SJSA1 (cell line): ENCODE measurements around the gene FHOD1. TPM values are rescaled to one million over a fixed set of nuclear protein-coding genes. Genes with fewer than 3 reads are reported as not detected.

Experiments
- DNase-seq, 2 experiments: peaks; one replicate each; pipeline ENCODE4 v3.0.0-alpha.2; 2015 to 2020; ENCODE audit warnings: low spot score in 2 of 2, low read depth in 1 of 2
- H3K27ac ChIP-seq: fragments of 250-450 bp; sonication (Bioruptor Pico); 2 replicates; pipeline ENCODE4 v1.5.1; 2020; ENCODE audit warnings: mild to moderate bottlenecking, moderate library complexity
- H3K27me3 ChIP-seq: fragments of 250-450 bp; sonication (Bioruptor Pico); replicated peaks from 2 replicates; pipeline ENCODE4 v1.5.1; 2020; ENCODE audit warnings: mild to moderate bottlenecking, moderate library complexity
- H3K36me3 ChIP-seq: fragments of 250-450 bp; sonication (Bioruptor Pico); 2 replicates; pipeline ENCODE4 v1.5.1; 2020; ENCODE audit warnings: mild to moderate bottlenecking
- H3K4me1 ChIP-seq: fragments of 250-450 bp; sonication (Bioruptor Pico); replicated peaks from 2 replicates; pipeline ENCODE4 v1.6.1; 2021; ENCODE audit warnings: mild to moderate bottlenecking
- H3K4me3 ChIP-seq: fragments of 250-450 bp; sonication (Bioruptor Pico); 2 replicates; pipeline ENCODE4 v1.5.1; 2020; ENCODE audit warnings: mild to moderate bottlenecking
- H3K9me3 ChIP-seq: fragments of 250-450 bp; sonication (Bioruptor Pico); replicated peaks from 2 replicates; pipeline ENCODE4 v1.5.1; 2020; ENCODE audit warnings: mild to moderate bottlenecking
- total RNA-seq: library from RNA; depleted of rRNA; stranded (reverse); fragments of >200 nt; shearing (Covaris generic); gene quantifications from 2 replicates; pipeline ENCODE4 v1.2.3, GENCODE V29; 2014

The FHOD1 gene
- total RNA-seq, 1 experiment from 2014 or later: 15.8 TPM

DNA sequence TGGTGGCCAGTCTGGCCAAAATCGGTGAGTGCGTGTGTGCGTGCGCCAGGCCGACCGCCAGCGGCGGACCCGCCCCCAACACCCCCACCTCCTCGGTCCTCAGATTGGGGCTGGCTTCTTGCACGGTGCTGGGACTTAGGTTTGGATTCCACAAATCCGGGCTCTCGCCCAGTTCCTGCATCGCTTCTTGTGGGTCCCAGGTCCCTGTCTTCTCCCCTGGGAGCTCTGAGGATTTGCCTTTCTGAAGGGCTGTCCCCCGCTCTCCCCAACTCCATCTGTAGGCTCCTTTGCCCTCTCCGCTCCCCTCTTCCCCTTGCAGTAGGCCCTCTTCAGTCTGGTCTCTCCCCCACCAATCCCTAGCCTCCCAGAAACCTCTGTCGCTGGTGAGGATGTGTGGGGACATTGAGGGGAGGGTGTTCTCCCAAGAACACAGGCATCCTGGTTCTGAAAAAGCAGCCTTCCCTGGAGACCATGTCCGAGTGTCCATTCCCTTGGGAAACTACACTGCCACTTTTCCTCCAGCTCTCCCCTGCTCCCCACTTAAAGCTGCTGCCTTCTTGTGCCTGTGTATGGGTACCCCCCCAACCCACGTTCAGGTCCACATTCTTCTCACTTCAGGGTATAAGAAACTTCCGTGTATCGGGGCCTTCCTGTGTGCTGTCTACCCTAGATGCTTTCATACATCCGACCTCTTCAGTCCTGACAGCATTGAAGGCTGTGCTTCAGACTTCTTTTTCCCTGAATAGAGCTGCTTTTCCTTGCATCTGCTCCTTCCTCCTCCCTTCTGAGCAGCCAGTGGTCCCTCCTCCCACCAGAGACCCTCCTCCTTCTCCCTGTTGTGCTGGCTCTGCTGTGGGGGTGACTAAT lies 2.1 kb upstream of the FHOD1 start:
- no peak for DNase-seq
- Histone ChIP-seq H3K27ac (peak overlapping the region; percentile 40; the same call in 1 of the 2 replicates), H3K4me1 (peaks cover 52% of the 10 kb centered on the region), H3K4me3 (peak overlapping the region; percentile 50), H3K9me3 (no peaks in the 10 kb centered on the region), H3K36me3 (no peaks in the 10 kb centered on the region), H3K27me3 (no peaks in the 10 kb centered on the region)

DNA sequence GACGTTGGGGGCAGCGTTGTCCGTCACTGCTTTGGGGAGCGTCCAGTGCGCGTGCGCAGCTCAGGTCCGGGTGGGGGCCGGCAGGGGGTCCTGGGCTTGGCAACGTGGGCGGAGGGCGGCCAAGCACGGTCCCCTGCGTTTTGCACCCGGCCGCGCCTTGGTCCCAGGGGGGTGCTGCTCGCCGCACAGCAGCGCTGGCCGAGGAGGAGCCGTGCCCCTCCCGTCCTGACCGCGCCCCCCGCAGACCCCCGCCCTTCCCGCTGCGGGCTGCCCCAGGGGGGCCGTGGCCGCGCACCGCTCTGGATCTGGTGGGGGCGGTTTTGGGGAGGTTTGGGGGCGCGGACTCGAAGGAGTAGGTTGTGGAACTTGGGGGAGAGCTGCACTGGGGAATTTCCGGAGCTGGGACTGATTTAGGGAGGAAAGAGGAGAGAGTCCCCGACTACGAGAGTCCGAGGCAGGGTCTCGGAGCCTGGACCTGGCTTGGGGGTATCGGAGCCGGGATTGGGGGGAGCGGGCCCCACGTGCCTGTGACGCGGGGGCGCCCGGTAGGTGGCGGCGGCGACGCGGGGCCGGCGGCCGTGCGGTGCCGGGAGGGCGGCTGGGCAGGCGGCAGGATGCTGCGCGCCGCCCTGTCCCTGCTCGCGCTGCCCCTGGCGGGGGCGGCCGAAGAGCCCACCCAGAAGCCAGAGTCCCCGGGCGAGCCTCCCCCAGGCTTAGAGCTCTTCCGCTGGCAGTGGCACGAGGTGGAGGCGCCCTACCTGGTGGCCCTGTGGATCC lies 1.3 kb upstream of the FHOD1 start, which contains the start of gene SLC9A5:
SLC9A5 (plus strand) TSS at position 579 of the 777 bp plus-strand sequence; CDS start at position 615, 36 bp downstream.
- Histone ChIP-seq H3K36me3 (no peaks in the 10 kb centered on the region), H3K27ac (peak within 1 kb of the TSS; percentile 40)
- peak in 1 of 2 experiments; percentile 53 for DNase-seq

DNA sequence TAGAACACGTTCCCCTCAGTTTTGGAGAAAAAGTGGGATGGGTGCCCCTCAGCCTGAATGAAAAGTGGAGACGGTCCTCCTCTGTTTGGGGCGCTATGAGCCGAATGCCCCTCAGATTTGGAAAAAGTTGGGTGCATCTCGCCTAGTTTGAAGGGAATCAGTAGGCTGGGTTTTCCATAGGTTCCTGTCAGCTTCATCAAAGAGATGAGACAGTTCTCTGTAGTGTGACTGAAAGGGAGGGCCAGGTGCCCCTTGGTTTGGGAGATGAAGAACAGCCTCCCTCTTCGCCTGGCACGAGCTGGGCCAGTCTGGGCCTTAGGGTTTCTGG lies 756 bp upstream of the FHOD1 start:
- H3K9me3 ChIP-seq: no peaks in the 10 kb centered on the region
- no peak overlapping the region for H3K27ac ChIP-seq
- peak overlapping the region; percentile 50 for H3K4me3 ChIP-seq
- DNase-seq: peak in 1 of 2 experiments; percentile 41
- no peaks in the 10 kb centered on the region for H3K36me3 ChIP-seq
- peaks cover 63% of the 10 kb centered on the region for H3K4me1 ChIP-seq
- H3K27me3 ChIP-seq: no peaks in the 10 kb centered on the region

More for the DNA sequence above, 1.3 kb upstream of the FHOD1 start, which contains the start of gene SLC9A5:
- H3K4me1 ChIP-seq: peaks cover 60% of the 10 kb centered on the region
- no peaks in the 10 kb centered on the region for H3K27me3 ChIP-seq
- peak within 1 kb of the TSS; percentile 50 for H3K4me3 ChIP-seq
- no peaks in the 10 kb centered on the region for H3K9me3 ChIP-seq

DNA sequence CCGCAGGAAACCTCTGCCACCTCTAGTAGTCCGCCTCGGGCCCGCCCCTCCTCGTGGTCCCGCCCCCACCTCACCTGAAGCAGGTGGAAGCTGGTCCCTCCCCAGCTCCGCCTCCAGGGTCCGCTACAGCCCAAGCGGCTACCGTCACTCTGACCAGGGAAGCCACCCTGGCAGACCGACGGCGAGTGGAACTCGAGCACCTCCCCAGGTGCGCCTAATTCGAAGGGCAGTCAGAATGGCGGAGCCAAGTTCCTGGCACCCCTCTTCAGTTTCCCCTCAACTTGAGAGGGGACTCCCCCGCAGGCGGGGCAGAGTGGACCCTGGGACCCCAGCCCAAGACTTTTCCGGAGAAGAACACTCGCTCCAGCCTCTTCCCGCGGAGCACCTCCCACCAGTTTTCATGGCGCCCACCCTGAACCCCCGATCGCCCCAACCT lies 507 bp downstream of the FHOD1 start:
- H3K9me3 ChIP-seq: no peaks in the 10 kb centered on the region
- no peak overlapping the region for H3K27ac ChIP-seq
- no peaks in the 10 kb centered on the region for H3K27me3 ChIP-seq
- peak overlapping the region; percentile 50 for H3K4me3 ChIP-seq
- H3K36me3 ChIP-seq: peaks cover 2% of the 10 kb centered on the region; the same call in 1 of the 2 replicates
- no peak for DNase-seq
- peaks cover 70% of the 10 kb centered on the region for H3K4me1 ChIP-seq

DNA sequence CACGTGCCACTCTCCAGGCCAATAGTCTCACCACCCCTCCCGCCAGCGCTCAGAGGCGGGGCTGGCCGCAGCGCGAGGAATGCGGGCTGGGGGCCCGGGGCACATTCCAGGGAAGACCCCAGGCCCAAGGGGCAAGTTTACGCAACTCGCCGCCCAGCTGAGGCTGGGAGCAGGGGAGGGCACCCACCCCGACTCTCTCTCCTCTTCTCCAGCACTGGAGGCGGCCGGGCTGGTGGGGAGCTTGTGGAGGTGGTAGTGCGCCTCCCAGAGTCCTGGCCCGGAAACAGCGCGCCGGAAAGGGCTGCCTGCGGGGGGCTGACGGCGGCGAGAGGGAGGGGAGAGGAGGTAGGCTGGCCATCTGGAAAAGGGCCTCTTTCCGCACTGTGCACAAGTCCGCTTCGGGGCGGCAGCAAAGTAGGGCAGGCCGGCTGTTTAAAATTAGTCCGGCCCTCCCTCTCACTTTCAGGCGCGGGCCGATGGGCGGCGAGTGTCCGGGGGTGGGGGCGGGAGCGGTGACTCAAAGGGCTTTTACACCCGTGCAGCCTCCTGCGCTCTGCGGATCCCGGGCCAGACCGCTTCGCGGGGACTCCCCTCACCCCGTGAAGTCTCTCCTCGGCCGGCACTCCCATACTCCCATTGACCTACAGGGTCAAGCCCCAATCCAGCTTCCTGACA lies 1.1 kb downstream of the FHOD1 start:
- H3K27ac ChIP-seq: peak overlapping the region; percentile 45
- peak overlapping the region; percentile 50 for H3K4me3 ChIP-seq
- no peaks in the 10 kb centered on the region for H3K9me3 ChIP-seq
- peaks cover 75% of the 10 kb centered on the region for H3K4me1 ChIP-seq
- H3K36me3 ChIP-seq: peaks cover 6% of the 10 kb centered on the region; the same call in 1 of the 2 replicates
- H3K27me3 ChIP-seq: no peaks in the 10 kb centered on the region
- peak; percentile 82 to 87 for DNase-seq

DNA sequence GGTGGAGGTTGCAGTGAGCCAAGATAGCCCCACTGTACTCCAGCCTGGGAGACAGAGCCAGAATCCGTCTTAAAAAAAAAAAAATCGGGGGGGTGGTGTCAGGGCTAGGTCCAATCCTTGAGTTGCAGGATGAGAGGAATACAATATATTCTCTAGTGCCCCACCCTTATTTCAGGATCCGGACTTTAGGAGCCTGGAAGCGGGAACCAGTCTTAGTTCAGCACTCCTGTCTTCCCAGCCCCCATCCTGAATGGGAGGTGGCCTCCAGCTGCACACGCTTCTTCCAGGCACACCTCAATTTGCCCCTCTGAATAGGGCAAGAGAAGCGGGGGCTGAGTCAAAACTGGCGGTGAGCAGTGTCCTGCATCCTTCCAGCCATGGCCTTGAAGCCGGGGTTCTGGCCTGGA lies 1.6 kb downstream of the FHOD1 start:
- Histone ChIP-seq H3K4me3 (peak overlapping the region; percentile 50), H3K27ac (peak overlapping the region; percentile 45), H3K27me3 (no peaks in the 10 kb centered on the region), H3K9me3 (no peaks in the 10 kb centered on the region), H3K36me3 (peaks cover 6% of the 10 kb centered on the region; the same call in 1 of the 2 replicates), H3K4me1 (peaks cover 81% of the 10 kb centered on the region)
- DNase-seq: no peak

DNA sequence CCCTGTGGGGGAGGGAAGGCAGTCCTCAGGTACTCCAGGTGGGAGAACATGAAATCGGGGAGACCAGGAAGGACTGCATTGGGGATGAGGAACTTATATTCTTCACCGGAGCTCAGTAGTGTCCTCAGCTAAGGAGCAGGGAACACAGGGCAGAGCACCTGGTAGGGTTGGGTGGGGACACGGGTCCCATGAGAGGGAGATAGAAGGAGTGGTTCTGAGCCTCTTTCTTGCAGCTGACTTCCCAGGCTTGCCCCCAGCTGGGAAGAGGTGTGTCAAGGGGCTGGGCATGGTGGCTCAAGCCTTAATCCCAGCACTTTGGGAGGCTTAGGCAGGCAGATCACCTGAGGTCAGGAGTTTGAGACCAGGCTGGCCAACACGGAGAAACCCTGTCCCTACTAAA lies 2.1 kb downstream of the FHOD1 start:
- Histone ChIP-seq H3K4me1 (peaks cover 86% of the 10 kb centered on the region), H3K9me3 (no peaks in the 10 kb centered on the region), H3K27me3 (no peaks in the 10 kb centered on the region), H3K4me3 (no peak overlapping the region), H3K36me3 (peaks cover 7% of the 10 kb centered on the region), H3K27ac (peak overlapping the region; percentile 73; the same call in 1 of the 2 replicates)
- no peak for DNase-seq

DNA sequence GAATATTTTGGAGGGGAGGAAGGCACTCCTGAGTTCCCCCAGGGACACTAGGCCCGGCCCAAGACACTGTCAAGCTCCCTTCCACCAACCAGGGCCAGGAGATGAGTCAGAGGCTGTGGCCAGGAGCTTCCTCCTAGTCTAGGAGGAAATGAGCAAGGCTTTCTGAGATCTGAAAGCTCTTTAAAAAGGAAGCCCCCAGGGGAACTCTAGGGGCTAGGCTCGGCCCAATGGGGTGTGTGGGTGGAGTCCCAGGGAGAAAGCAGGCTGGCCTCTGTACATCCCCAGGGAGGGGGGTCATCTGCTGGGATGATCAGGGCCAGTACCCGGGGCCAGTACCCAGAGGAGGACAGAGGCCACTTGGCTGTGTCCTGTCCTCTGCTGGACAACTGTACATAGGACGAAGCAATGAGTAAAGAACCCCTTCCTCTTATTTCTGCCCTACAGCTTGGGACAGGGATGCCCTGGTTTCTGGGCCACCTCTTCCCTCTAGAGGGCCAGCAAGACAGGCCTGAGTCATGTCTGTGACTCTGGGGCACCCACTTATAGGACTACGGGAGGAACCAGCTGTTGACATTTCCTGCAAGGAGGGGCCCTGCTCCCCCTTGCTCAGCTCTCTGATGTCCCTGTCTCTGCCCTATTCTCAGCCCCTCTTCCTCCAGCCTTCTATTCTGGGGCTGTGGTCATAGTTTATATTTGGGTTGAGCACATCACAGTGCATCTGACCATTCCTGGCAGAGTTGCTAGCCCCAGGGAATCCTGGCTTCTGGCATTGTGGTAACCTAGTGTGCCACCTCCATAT lies 2.7 kb downstream of the FHOD1 start:
- H3K27me3 ChIP-seq: no peaks in the 10 kb centered on the region
- H3K4me3 ChIP-seq: no peak overlapping the region
- H3K9me3 ChIP-seq: no peaks in the 10 kb centered on the region
- H3K36me3 ChIP-seq: peaks cover 13% of the 10 kb centered on the region
- peaks cover 87% of the 10 kb centered on the region for H3K4me1 ChIP-seq
- peak overlapping the region; percentile 73 for H3K27ac ChIP-seq
- peak; percentile 87 to 92 for DNase-seq

DNA sequence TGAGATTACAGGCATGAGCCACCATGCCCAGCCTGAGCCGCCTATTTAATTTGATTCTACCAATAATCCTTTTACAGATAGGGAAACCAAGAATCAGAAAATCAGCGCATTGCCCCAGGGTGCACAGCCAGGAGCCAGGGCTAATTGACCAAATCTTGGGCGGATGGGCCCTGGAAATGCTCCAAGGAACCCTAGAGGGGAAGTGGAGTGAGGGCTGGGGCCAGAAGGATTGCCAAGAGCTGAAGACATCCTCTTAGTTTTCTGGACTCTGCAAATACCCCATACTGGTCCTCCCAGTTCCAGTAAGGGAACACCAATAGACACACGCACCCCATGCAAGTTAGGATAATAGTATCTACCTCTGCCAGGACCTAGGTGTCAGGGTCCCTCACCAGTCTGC lies 3.8 kb downstream of the FHOD1 start:
- Histone ChIP-seq H3K27me3 (no peaks in the 10 kb centered on the region), H3K4me1 (peaks cover 77% of the 10 kb centered on the region), H3K9me3 (no peaks in the 10 kb centered on the region), H3K36me3 (peaks cover 24% of the 10 kb centered on the region), H3K4me3 (no peak overlapping the region), H3K27ac (peak overlapping the region; percentile 73; the same call in 1 of the 2 replicates)
- DNase-seq: no peak

DNA sequence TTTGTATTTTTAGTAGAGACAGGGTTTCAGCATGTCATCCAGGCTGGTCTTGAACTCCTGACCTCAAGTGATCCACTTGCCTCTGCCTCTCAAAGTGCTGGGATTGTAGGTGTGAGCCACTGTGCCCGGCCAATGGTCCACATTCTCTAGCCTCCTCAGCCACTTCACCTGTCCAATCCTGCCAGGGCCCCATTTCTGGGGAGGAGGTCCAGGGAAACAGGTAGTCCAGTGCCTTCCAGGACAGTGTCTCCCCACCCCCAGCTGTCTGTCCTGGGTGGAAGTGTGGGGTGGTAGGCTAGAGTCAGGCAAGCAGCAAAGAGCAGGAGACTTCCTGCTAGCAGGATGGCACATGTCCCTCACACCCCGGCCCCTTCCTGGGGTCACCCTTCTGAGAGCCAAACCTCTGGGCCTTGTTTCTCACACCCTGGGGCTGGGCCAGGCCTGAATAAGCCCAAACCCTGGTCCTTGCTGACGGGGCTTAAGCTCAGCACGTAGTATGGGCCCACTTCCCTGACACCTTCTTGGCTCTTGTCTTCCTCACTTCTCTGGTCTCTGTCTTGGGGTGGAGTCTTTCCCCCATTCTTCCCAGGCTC lies 5.0 kb downstream of the FHOD1 start:
- DNase-seq: no peak
- Histone ChIP-seq H3K27ac (peak overlapping the region; percentile 88), H3K27me3 (no peaks in the 10 kb centered on the region), H3K36me3 (peaks cover 32% of the 10 kb centered on the region), H3K4me3 (no peak overlapping the region), H3K4me1 (peaks cover 66% of the 10 kb centered on the region), H3K9me3 (no peaks in the 10 kb centered on the region)

DNA sequence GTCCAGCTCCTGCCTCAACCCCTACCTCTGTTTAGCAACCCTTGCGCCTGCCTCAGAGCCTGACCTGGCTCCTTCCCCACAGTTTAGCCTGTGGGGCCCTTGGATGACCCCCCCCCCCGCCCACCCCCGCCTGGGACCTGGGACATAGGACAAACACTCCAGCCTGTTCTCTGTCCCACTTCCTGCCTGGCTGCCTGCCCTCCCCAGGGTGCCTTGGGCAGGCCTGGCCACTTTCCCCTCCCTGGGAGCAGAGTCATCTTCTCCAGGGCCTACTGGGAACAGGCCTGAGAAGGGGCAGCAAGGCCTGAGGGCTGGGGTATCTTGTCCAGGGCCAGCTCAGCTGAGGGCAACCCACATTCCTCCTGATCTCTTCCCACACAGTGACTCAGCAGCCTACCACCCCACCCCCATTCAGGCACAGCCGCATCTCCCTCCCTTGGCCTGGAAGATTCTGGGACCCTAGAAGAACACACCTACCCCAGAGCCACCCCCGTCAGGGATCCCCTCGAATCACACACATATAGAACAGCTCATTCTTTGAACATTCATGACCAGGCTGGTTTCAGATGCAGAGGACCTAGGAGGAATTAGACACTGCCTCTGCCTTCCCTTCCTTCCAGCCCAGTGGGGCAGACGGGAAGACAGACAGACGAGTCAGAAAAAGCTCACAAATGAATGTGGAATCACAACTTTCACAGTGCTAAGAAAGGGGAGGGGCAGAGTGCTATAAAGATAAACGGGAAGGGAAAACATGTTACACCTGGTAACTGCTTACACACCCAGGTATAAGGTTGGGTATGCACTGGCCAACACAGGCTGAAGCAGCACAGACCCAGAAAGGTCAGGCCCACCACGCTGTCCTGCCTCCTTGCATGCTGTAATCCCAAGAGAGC lies 6.0 kb downstream of the FHOD1 start:
- Histone ChIP-seq H3K27ac (peak overlapping the region; percentile 88), H3K36me3 (peaks cover 40% of the 10 kb centered on the region), H3K4me3 (no peak overlapping the region), H3K9me3 (no peaks in the 10 kb centered on the region), H3K27me3 (no peaks in the 10 kb centered on the region), H3K4me1 (peaks cover 58% of the 10 kb centered on the region)
- peak; percentile 86 to 93 for DNase-seq

DNA sequence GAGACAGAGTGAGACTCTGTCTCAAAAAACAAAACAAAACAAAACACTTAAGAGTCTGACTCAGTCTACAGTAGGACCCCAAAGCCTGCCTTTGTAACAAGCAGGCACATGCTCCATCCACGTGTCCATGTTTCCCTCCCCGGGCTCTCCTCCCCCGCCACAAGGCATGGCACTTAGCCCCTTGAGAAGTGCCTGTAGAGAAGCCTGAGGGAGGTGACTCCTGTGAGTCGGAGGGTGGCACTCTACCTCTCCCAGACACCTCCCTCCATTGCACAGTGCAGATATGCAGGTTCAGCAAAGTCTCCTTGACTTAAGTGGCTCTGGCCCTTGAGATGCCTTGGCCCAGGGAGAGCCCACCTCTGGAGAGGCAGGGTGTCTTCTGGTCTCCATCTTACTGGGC lies 6.8 kb downstream of the FHOD1 start:
- peaks cover 51% of the 10 kb centered on the region for H3K4me1 ChIP-seq
- H3K27me3 ChIP-seq: no peaks in the 10 kb centered on the region
- no peaks in the 10 kb centered on the region for H3K9me3 ChIP-seq
- H3K4me3 ChIP-seq: no peak overlapping the region
- peak; percentile 84 for DNase-seq
- H3K36me3 ChIP-seq: peaks cover 43% of the 10 kb centered on the region
- peak overlapping the region; percentile 88 for H3K27ac ChIP-seq
